Measurements from ENCODE around the gene SPON1. TPM values are rescaled to one million over a fixed set of nuclear protein-coding genes. Genes with fewer than 3 reads are reported as not detected.

Gene SPON1
- total and polyA plus RNA-seq, 2 of the 8 experiments (the other 6 are each of a cell fraction or from before 2014, with no cell fraction given), result 1.5 to 5.4 TPM

GRCh38 chr11:14185461-14185860 is 222.9 kb downstream of the SPON1 start (continued):
- TF ChIP-seq, protein P1, sequence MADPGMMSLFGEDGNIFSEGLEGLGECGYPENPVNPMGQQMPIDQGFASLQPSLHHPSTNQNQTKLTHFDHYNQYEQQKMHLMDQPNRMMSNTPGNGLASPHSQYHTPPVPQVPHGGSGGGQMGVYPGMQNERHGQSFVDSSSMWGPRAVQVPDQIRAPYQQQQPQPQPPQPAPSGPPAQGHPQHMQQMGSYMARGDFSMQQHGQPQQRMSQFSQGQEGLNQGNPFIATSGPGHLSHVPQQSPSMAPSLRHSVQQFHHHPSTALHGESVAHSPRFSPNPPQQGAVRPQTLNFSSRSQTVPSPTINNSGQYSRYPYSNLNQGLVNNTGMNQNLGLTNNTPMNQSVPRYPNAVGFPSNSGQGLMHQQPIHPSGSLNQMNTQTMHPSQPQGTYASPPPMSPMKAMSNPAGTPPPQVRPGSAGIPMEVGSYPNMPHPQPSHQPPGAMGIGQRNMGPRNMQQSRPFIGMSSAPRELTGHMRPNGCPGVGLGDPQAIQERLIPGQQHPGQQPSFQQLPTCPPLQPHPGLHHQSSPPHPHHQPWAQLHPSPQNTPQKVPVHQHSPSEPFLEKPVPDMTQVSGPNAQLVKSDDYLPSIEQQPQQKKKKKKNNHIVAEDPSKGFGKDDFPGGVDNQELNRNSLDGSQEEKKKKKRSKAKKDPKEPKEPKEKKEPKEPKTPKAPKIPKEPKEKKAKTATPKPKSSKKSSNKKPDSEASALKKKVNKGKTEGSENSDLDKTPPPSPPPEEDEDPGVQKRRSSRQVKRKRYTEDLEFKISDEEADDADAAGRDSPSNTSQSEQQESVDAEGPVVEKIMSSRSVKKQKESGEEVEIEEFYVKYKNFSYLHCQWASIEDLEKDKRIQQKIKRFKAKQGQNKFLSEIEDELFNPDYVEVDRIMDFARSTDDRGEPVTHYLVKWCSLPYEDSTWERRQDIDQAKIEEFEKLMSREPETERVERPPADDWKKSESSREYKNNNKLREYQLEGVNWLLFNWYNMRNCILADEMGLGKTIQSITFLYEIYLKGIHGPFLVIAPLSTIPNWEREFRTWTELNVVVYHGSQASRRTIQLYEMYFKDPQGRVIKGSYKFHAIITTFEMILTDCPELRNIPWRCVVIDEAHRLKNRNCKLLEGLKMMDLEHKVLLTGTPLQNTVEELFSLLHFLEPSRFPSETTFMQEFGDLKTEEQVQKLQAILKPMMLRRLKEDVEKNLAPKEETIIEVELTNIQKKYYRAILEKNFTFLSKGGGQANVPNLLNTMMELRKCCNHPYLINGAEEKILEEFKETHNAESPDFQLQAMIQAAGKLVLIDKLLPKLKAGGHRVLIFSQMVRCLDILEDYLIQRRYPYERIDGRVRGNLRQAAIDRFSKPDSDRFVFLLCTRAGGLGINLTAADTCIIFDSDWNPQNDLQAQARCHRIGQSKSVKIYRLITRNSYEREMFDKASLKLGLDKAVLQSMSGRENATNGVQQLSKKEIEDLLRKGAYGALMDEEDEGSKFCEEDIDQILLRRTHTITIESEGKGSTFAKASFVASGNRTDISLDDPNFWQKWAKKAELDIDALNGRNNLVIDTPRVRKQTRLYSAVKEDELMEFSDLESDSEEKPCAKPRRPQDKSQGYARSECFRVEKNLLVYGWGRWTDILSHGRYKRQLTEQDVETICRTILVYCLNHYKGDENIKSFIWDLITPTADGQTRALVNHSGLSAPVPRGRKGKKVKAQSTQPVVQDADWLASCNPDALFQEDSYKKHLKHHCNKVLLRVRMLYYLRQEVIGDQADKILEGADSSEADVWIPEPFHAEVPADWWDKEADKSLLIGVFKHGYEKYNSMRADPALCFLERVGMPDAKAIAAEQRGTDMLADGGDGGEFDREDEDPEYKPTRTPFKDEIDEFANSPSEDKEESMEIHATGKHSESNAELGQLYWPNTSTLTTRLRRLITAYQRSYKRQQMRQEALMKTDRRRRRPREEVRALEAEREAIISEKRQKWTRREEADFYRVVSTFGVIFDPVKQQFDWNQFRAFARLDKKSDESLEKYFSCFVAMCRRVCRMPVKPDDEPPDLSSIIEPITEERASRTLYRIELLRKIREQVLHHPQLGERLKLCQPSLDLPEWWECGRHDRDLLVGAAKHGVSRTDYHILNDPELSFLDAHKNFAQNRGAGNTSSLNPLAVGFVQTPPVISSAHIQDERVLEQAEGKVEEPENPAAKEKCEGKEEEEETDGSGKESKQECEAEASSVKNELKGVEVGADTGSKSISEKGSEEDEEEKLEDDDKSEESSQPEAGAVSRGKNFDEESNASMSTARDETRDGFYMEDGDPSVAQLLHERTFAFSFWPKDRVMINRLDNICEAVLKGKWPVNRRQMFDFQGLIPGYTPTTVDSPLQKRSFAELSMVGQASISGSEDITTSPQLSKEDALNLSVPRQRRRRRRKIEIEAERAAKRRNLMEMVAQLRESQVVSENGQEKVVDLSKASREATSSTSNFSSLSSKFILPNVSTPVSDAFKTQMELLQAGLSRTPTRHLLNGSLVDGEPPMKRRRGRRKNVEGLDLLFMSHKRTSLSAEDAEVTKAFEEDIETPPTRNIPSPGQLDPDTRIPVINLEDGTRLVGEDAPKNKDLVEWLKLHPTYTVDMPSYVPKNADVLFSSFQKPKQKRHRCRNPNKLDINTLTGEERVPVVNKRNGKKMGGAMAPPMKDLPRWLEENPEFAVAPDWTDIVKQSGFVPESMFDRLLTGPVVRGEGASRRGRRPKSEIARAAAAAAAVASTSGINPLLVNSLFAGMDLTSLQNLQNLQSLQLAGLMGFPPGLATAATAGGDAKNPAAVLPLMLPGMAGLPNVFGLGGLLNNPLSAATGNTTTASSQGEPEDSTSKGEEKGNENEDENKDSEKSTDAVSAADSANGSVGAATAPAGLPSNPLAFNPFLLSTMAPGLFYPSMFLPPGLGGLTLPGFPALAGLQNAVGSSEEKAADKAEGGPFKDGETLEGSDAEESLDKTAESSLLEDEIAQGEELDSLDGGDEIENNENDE (IDR thresholded peaks at IDR 0.05; ENCODE audit: insufficient replicate concordance, low read length), result no peak
- TF ChIP-seq HDAC6 (IDR thresholded peaks at IDR 0.05; ENCODE audit: low read depth, low read length) (no peak), SP2 (IDR thresholded peaks at IDR 0.05; ENCODE audit: low read length) (no peak)
- TF ChIP-seq, protein P2, sequence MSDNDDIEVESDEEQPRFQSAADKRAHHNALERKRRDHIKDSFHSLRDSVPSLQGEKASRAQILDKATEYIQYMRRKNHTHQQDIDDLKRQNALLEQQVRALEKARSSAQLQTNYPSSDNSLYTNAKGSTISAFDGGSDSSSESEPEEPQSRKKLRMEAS (IDR thresholded peaks at IDR 0.05), result no peak
